Neural progenitor cell (in vitro differentiated cells): ENCODE data around the gene CDC14A. TPM values are rescaled to one million over a fixed set of nuclear protein-coding genes. Genes with fewer than 3 reads are reported as not detected.

Experiments used
- DNase-seq: peaks from one replicate; pipeline ENCODE4 v3.0.0-alpha.2; 2016; ENCODE audit warnings: low spot score
- H2AFZ ChIP-seq: fragments of 200-600 bp; sonication (generic); replicated peaks from 2 replicates; pipeline ENCODE4 v1.6.1; 2016; ENCODE audit warnings: antibody characterized with exemption
- H3F3A ChIP-seq: fragments of 200-600 bp; sonication (generic); 2 replicates; pipeline ENCODE4 v1.6.1; 2016; ENCODE audit warnings: antibody characterized with exemption, low read depth
- H3K27ac ChIP-seq: fragments of 200-600 bp; sonication (generic); 2 replicates; pipeline ENCODE4 v1.5.1; 2016; ENCODE audit warnings: mild to moderate bottlenecking
- H3K27me3 ChIP-seq: fragments of 200-600 bp; sonication (generic); 2 replicates; pipeline ENCODE4 v1.6.1; 2016; ENCODE audit warnings: mild to moderate bottlenecking, moderate library complexity
- H3K36me3 ChIP-seq: fragments of 200-600 bp; sonication (generic); 2 replicates; pipeline ENCODE4 v1.5.1; 2016
- H3K4me1 ChIP-seq: fragments of 200-600 bp; sonication (generic); 2 replicates; pipeline ENCODE4 v1.6.1; 2016; ENCODE audit warnings: mixed run types
- H3K4me2 ChIP-seq: fragments of 200-600 bp; sonication (generic); 2 replicates; pipeline ENCODE4 v1.6.1; 2016
- H3K4me3 ChIP-seq: fragments of 200-600 bp; sonication (generic); 2 replicates; pipeline ENCODE4 v1.5.1; 2016
- H3K79me2 ChIP-seq: fragments of 200-600 bp; sonication (generic); 2 replicates; pipeline ENCODE4 v1.6.1; 2016; ENCODE audit warnings: low read depth
- H3K9ac ChIP-seq: fragments of 200-600 bp; sonication (generic); 2 replicates; pipeline ENCODE4 v1.6.1; 2016
- H3K9me3 ChIP-seq: fragments of 200-600 bp; sonication (generic); 2 replicates; pipeline ENCODE4 v1.5.1; 2016; ENCODE audit warnings: low read depth
- H4K20me1 ChIP-seq: fragments of 200-600 bp; sonication (generic); 2 replicates; pipeline ENCODE4 v1.6.1; 2016; ENCODE audit warnings: low read depth
- H3K27ac Mint-ChIP-seq: 3 replicates; pipeline ENCODE4 v1.8.0; 2021; ENCODE audit warnings: mixed read lengths
- H3K27me3 Mint-ChIP-seq: 2 replicates; pipeline ENCODE4 v1.8.0; 2022; ENCODE audit warnings: low read depth, mild to moderate bottlenecking, inconsistent platforms, moderate library complexity, mixed read lengths; ENCODE audit not compliant: insufficient read depth
- H3K36me3 Mint-ChIP-seq: 3 replicates; pipeline ENCODE4 v1.8.0; 2021; ENCODE audit warnings: mixed read lengths
- H3K4me1 Mint-ChIP-seq: 3 replicates; pipeline ENCODE4 v1.8.0; 2021; ENCODE audit warnings: mixed read lengths
- H3K4me3 Mint-ChIP-seq: 3 replicates; pipeline ENCODE4 v1.8.0; 2021; ENCODE audit warnings: mild to moderate bottlenecking, moderate library complexity, mixed read lengths
- H3K9me3 Mint-ChIP-seq: 3 replicates; pipeline ENCODE4 v1.8.0; 2020; ENCODE audit warnings: mixed read lengths
- EZH2 ChIP-seq: fragments of 200-600 bp; sonication (generic); IDR thresholded peaks from 2 replicates; pipeline ENCODE4 v1.6.1; 2017; ENCODE audit warnings: antibody characterized with exemption, mild to moderate bottlenecking, moderate library complexity
- EZH2phosphoT487 ChIP-seq: fragments of 200-600 bp; sonication (generic); IDR thresholded peaks from 2 replicates; pipeline ENCODE4 v1.6.1; 2017; ENCODE audit warnings: antibody characterized with exemption
- total RNA-seq: library from RNA; depleted of rRNA; stranded (reverse); fragments of >200 nt; gene quantifications from 2 replicates; pipeline ENCODE4 v1.2.3, GENCODE V29; 2015; ENCODE audit warnings: low replicate concordance
- TF ChIP-seq, protein P1 (sequence below): fragments of 200-600 bp; sonication (generic); IDR thresholded peaks from 2 replicates; pipeline ENCODE4 v1.5.1; 2017; ENCODE audit warnings: antibody characterized with exemption, mild to moderate bottlenecking

The CDC14A gene
- total RNA-seq, 1 donor from 2014 or later = 37.0 TPM

DNA sequence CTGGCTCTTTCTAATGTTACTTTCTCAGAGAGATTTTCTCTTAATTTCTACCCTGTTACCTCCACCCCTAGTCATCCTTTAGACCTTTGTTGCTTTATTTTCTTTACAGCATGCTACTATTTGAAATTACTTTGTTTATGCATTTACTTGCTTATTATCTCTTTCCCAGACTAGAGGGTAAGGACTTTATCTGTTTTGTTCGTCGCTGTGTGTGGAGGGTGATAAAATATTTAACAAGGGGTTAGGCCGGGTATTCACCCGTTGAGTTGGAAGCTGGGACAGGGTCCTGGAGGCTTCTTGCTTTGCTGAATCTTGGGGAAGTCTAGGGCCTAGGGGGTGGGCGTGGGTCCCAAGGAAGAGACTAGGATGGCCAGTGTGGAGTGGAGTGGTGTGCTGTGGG is 43.6 kb downstream of the CDC14A start:
- Histone ChIP-seq H3K4me1 (peaks cover 9% of the 10 kb centered on the region), H2AFZ (no peak overlapping the region), H3K79me2 (peaks cover 41% of the 10 kb centered on the region), H3K4me3 (no peak overlapping the region), H3K36me3 (peaks cover 6% of the 10 kb centered on the region), H3K9me3 (no peaks in the 10 kb centered on the region), H4K20me1 (peaks cover 15% of the 10 kb centered on the region), H3K27me3 (no peaks in the 10 kb centered on the region), H3F3A (no peaks in the 10 kb centered on the region), H3K4me2 (no peak overlapping the region), H3K27ac (no peak overlapping the region), H3K9ac (no peak overlapping the region)
- no peaks in the 10 kb centered on the region for H3K27me3 Mint-ChIP-seq
- no peak overlapping the region for H3K27ac Mint-ChIP-seq
- H3K4me3 Mint-ChIP-seq = no peak overlapping the region
- no peaks in the 10 kb centered on the region for H3K9me3 Mint-ChIP-seq
- DNase-seq = no peak
- H3K4me1 Mint-ChIP-seq = peaks cover 15% of the 10 kb centered on the region
- peaks cover 8% of the 10 kb centered on the region for H3K36me3 Mint-ChIP-seq
- TF ChIP-seq, protein P1, sequence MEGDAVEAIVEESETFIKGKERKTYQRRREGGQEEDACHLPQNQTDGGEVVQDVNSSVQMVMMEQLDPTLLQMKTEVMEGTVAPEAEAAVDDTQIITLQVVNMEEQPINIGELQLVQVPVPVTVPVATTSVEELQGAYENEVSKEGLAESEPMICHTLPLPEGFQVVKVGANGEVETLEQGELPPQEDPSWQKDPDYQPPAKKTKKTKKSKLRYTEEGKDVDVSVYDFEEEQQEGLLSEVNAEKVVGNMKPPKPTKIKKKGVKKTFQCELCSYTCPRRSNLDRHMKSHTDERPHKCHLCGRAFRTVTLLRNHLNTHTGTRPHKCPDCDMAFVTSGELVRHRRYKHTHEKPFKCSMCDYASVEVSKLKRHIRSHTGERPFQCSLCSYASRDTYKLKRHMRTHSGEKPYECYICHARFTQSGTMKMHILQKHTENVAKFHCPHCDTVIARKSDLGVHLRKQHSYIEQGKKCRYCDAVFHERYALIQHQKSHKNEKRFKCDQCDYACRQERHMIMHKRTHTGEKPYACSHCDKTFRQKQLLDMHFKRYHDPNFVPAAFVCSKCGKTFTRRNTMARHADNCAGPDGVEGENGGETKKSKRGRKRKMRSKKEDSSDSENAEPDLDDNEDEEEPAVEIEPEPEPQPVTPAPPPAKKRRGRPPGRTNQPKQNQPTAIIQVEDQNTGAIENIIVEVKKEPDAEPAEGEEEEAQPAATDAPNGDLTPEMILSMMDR = no peak
- TF ChIP-seq EZH2phosphoT487 (no peak), EZH2 (no peak)

DNA sequence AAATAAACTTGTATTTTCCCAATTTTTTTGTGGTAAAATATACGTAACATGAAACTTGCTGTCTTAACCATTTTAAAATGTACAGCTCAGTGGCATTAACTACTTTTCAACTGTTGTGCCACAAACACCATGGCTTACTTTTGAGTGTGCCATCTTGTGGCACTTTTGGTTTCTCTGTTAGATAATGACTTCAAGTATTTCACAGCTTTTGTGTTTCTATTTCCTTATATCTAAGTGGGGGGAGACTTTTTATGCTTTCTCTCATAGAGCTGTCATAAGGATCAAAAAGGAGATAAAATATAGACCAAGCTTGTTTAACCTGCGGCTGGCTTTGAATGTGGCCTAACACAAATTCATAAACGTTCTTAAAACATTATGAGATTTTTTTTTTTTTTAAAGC is 44.3 kb downstream of the CDC14A start:
- Histone ChIP-seq H3K4me3 (no peak overlapping the region), H3K79me2 (peaks cover 49% of the 10 kb centered on the region), H3K27me3 (no peaks in the 10 kb centered on the region), H3K9me3 (no peaks in the 10 kb centered on the region), H3F3A (no peaks in the 10 kb centered on the region), H3K4me1 (peaks cover 9% of the 10 kb centered on the region), H4K20me1 (peaks cover 15% of the 10 kb centered on the region), H3K4me2 (no peak overlapping the region), H3K36me3 (peaks cover 6% of the 10 kb centered on the region), H2AFZ (no peak overlapping the region), H3K27ac (no peak overlapping the region), H3K9ac (no peak overlapping the region)
- Mint-ChIP-seq H3K4me3 (no peak overlapping the region), H3K27me3 (no peaks in the 10 kb centered on the region), H3K36me3 (peaks cover 8% of the 10 kb centered on the region), H3K9me3 (no peaks in the 10 kb centered on the region), H3K27ac (no peak overlapping the region), H3K4me1 (peaks cover 15% of the 10 kb centered on the region)
- TF ChIP-seq EZH2phosphoT487 = no peak
- TF ChIP-seq EZH2 = no peak
- TF ChIP-seq, protein P1 = no peak
- DNase-seq = no peak

DNA sequence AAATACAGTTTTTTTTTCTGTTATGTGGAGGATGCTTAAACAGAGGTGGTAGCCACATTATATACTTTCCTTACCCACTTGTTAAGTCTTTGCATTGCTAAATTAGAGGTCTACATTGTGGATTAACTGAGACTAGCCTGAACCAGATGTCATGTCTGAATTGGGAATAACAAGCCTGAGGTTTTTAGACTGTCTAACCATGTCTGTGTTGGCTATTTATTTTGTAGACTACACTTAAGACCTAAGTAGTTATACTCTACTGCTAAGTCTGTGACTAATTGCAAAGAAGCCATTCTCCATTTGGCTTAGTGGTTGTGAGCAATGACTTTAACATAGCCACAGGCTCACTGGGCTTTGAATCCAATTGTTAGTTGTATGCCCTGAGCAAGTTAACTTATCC is 45.4 kb downstream of the CDC14A start:
- Histone ChIP-seq H3K4me3 (no peak overlapping the region), H3K9me3 (no peaks in the 10 kb centered on the region), H3K4me1 (peaks cover 9% of the 10 kb centered on the region), H4K20me1 (peaks cover 15% of the 10 kb centered on the region), H3K27ac (no peak overlapping the region), H3K9ac (no peak overlapping the region), H3K27me3 (no peaks in the 10 kb centered on the region), H2AFZ (no peak overlapping the region), H3K79me2 (peaks cover 57% of the 10 kb centered on the region), H3F3A (no peaks in the 10 kb centered on the region), H3K4me2 (no peak overlapping the region), H3K36me3 (peaks cover 4% of the 10 kb centered on the region)
- Mint-ChIP-seq H3K9me3 (no peaks in the 10 kb centered on the region), H3K27ac (no peak overlapping the region), H3K4me3 (no peak overlapping the region), H3K27me3 (no peaks in the 10 kb centered on the region), H3K36me3 (peaks cover 9% of the 10 kb centered on the region), H3K4me1 (peaks cover 15% of the 10 kb centered on the region)
- TF ChIP-seq EZH2 (no peak), EZH2phosphoT487 (no peak)
- TF ChIP-seq, protein P1 = no peak
- no peak for DNase-seq
